H9 (cell line): Measurements from ENCODE around the gene TACC2. TPM values are rescaled to one million over a fixed set of nuclear protein-coding genes. Genes with fewer than 3 reads are reported as not detected.
"Not testable (repeated sequence)": the region's sequence is repeated elsewhere in the genome, so short reads cannot be mapped to it uniquely, and the experiment has no call there.

ENCODE experiments used
- DNase-seq: peaks from one replicate; pipeline ENCODE4 v3.0.0-alpha.2; 2017
- H2AFZ ChIP-seq: one replicate; pipeline ENCODE4 v1.6.1; 2013; ENCODE audit warnings: mild to moderate bottlenecking, low read length, control low read depth, moderate library complexity
- H2AK5ac ChIP-seq: 2 replicates; pipeline ENCODE4 v1.6.1; 2013; ENCODE audit warnings: low read length, control low read depth, mixed read lengths; ENCODE audit not compliant: insufficient read length
- H2BK120ac ChIP-seq: one replicate; pipeline ENCODE4 v1.6.1; 2013; ENCODE audit warnings: low read depth, mild to moderate bottlenecking, low read length, control low read depth, inconsistent platforms; ENCODE audit not compliant: poor library complexity, severe bottlenecking
- H2BK12ac ChIP-seq: 2 replicates; pipeline ENCODE4 v1.6.1; 2013; ENCODE audit warnings: low read length, control low read depth, mixed read lengths, low read depth; ENCODE audit not compliant: insufficient read length
- H2BK15ac ChIP-seq: 2 replicates; pipeline ENCODE4 v1.6.1; 2013; ENCODE audit warnings: low read depth, low read length, control low read depth
- H2BK20ac ChIP-seq: one replicate; pipeline ENCODE4 v1.6.1; 2013; ENCODE audit warnings: low read depth, mild to moderate bottlenecking, low read length, control low read depth, inconsistent platforms; ENCODE audit not compliant: poor library complexity, severe bottlenecking
- H2BK5ac ChIP-seq: 2 replicates; pipeline ENCODE4 v1.6.1; 2013; ENCODE audit warnings: low read length, control low read depth, mixed read lengths; ENCODE audit not compliant: insufficient read length
- H3K14ac ChIP-seq: 2 replicates; pipeline ENCODE4 v1.6.1; 2013; ENCODE audit warnings: low read length, control low read depth; ENCODE audit not compliant: insufficient read depth
- H3K18ac ChIP-seq: 2 replicates; pipeline ENCODE4 v1.6.1; 2013; ENCODE audit warnings: low read depth, mild to moderate bottlenecking, mixed read lengths, low read length, control low read depth; ENCODE audit not compliant: insufficient read length
- H3K23ac ChIP-seq: 2 replicates; pipeline ENCODE4 v1.6.1; 2013; ENCODE audit warnings: low read length, control low read depth, mixed read lengths, low read depth; ENCODE audit not compliant: insufficient read length
- H3K23me2 ChIP-seq: 2 replicates; pipeline ENCODE4 v1.6.1; 2013; ENCODE audit warnings: low read depth, mild to moderate bottlenecking, mixed read lengths, low read length, control low read depth; ENCODE audit not compliant: insufficient read length, poor library complexity, severe bottlenecking
- H3K27ac ChIP-seq: 2 replicates; pipeline ENCODE4 v1.5.1; 2013; ENCODE audit warnings: low read length, control low read depth, mixed read lengths, low read depth; ENCODE audit not compliant: insufficient read length
- H3K27me3 ChIP-seq: 2 replicates; pipeline ENCODE4 v1.6.1; 2013; ENCODE audit warnings: low read length, control low read depth, inconsistent platforms; ENCODE audit not compliant: insufficient read depth
- H3K4ac ChIP-seq: 2 replicates; pipeline ENCODE4 v1.6.1; 2013; ENCODE audit warnings: low read depth, mild to moderate bottlenecking, control low read depth, inconsistent platforms, low read length, moderate library complexity
- H3K4me1 ChIP-seq: 2 replicates; pipeline ENCODE4 v1.6.1; 2013; ENCODE audit warnings: low read length, control low read depth, inconsistent platforms; ENCODE audit not compliant: insufficient read depth
- H3K4me2 ChIP-seq: 2 replicates; pipeline ENCODE4 v1.6.1; 2013; ENCODE audit warnings: low read length, control low read depth, mixed read lengths; ENCODE audit not compliant: insufficient read length, insufficient read depth
- H3K56ac ChIP-seq: 2 replicates; pipeline ENCODE4 v1.6.1; 2013; ENCODE audit warnings: low read depth, mild to moderate bottlenecking, mixed read lengths, low read length, control low read depth; ENCODE audit not compliant: insufficient read length
- H3K79me1 ChIP-seq: 2 replicates; pipeline ENCODE4 v1.6.1; 2013; ENCODE audit warnings: low read depth, mild to moderate bottlenecking, moderate library complexity, low read length, control low read depth, inconsistent platforms; ENCODE audit not compliant: insufficient read depth, poor library complexity, severe bottlenecking
- H3K79me2 ChIP-seq: 2 replicates; pipeline ENCODE4 v1.6.1; 2013; ENCODE audit warnings: low read length, control low read depth, inconsistent platforms; ENCODE audit not compliant: insufficient read depth
- H3K9ac ChIP-seq: 2 replicates; pipeline ENCODE4 v1.6.1; 2013; ENCODE audit warnings: low read length, control low read depth, mixed read lengths; ENCODE audit not compliant: insufficient read length; ENCODE audit errors: extremely low read depth
- H3K9me3 ChIP-seq: one replicate; pipeline ENCODE4 v1.6.1; 2013; ENCODE audit warnings: low read depth, low read length, inconsistent platforms; ENCODE audit not compliant: control insufficient read depth
- H3T11ph ChIP-seq: one replicate; pipeline ENCODE4 v1.6.1; 2013; ENCODE audit warnings: mild to moderate bottlenecking, low read length, control low read depth, inconsistent platforms
- H4K20me1 ChIP-seq: one replicate; pipeline ENCODE4 v1.6.1; 2013; ENCODE audit not compliant: control insufficient read depth, insufficient read length, insufficient read depth
- H4K5ac ChIP-seq: 2 replicates; pipeline ENCODE4 v1.6.1; 2013; ENCODE audit warnings: low read depth, mild to moderate bottlenecking, mixed read lengths, low read length, control low read depth; ENCODE audit not compliant: insufficient read length
- H4K8ac ChIP-seq: replicated peaks from 2 replicates; pipeline ENCODE4 v1.6.1; 2013; ENCODE audit warnings: low read length, control low read depth, mixed read lengths, low read depth; ENCODE audit not compliant: insufficient read length
- H4K91ac ChIP-seq: 2 replicates; pipeline ENCODE4 v1.6.1; 2013; ENCODE audit warnings: low read depth, mild to moderate bottlenecking, moderate library complexity, mixed read lengths, low read length, control low read depth; ENCODE audit not compliant: insufficient read length
- H3K27ac Mint-ChIP-seq, 3 experiments: 2 replicates in 2 of 3; 3 replicates in 1 of 3; pipeline ENCODE4 v1.8.0; 2020 to 2021; ENCODE audit warnings: mixed read lengths in 3 of 3, mild to moderate bottlenecking in 1 of 3, moderate library complexity in 1 of 3
- H3K27me3 Mint-ChIP-seq: 2 replicates; pipeline ENCODE4 v1.8.0; 2021; ENCODE audit warnings: low read depth, mild to moderate bottlenecking, moderate library complexity, mixed read lengths
- H3K36me3 Mint-ChIP-seq, 3 experiments: 2 replicates in 2 of 3; 3 replicates in 1 of 3; pipeline ENCODE4 v1.8.0; 2020 to 2021; ENCODE audit warnings: low read depth in 3 of 3, mixed read lengths in 3 of 3; ENCODE audit not compliant: insufficient read depth in 1 of 3
- H3K4me1 Mint-ChIP-seq, 2 experiments: 2 replicates each; pipeline ENCODE4 v1.8.0; 2020; ENCODE audit warnings: mixed read lengths in 2 of 2
- H3K4me3 Mint-ChIP-seq, 2 experiments: 2 replicates in 1 of 2; 3 replicates in 1 of 2; pipeline ENCODE4 v1.8.0; 2020 to 2021; ENCODE audit warnings: mild to moderate bottlenecking in 2 of 2, mixed read lengths in 2 of 2, moderate library complexity in 1 of 2
- H3K9me3 Mint-ChIP-seq, 2 experiments: 2 replicates in 1 of 2; 3 replicates in 1 of 2; pipeline ENCODE4 v1.8.0; 2020; ENCODE audit warnings: mild to moderate bottlenecking in 2 of 2, mixed read lengths in 2 of 2, moderate library complexity in 1 of 2
- WGBS: extraction: QIAGEN DNeasy Blood & Tissue Kit; methylation state at CpG from one replicate; pipeline ENCODE4 v1.1.7; 2013; ENCODE audit warnings: missing lambda C conversion rate, low lambda C conversion rate, mixed read lengths; ENCODE audit not compliant: insufficient read length; ENCODE audit errors: extremely low coverage; 5-methylcytosine and 5-hydroxymethylcytosine counted together
- total RNA-seq: library from RNA; stranded (reverse); gene quantifications from 2 replicates; pipeline ENCODE4 v1.2.1, GENCODE V29; 2021
- TF ChIP-seq, protein P1 (sequence below): fragments of 200-600 bp; sonication (generic); conservative IDR thresholded peaks from 3 replicates; pipeline ENCODE4 v1.8.0; 2021; ENCODE audit warnings: antibody characterized with exemption, mild to moderate bottlenecking

The TACC2 gene
- total RNA-seq, 1 experiment from 2014 or later: 58.1 TPM

DNA sequence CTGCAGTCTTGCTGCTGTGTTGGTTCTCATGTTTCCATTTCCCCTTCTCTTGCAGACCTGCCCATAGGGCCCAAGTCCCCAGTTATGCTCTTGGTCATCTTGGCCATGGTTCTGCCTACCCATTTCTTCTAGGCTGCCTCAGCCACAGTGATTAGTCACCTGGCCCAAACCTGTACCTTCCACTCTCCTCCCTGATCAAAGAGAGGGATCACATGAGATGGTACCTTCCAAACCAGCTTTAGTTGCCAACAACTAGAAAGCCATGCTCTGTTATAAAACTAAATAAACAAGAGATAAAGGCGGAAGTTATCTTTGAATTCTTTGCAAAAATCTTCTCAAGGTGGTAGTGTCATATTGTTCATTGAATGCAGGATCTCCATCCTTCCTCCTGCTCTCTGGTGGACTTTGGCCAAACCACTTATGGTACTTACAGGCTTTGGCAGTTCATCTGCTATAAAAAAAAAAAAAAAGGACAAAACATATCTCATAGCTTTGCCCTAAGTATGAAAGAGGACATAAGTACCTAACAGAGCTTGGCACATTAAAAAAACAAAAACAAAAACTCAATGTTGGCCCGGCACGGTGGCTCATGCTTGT is 25.8 kb downstream of the TACC2 start:
- WGBS: no CpG with 5 or more reads among the region's 3 CpGs
- H3K56ac ChIP-seq: no peak overlapping the region

DNA sequence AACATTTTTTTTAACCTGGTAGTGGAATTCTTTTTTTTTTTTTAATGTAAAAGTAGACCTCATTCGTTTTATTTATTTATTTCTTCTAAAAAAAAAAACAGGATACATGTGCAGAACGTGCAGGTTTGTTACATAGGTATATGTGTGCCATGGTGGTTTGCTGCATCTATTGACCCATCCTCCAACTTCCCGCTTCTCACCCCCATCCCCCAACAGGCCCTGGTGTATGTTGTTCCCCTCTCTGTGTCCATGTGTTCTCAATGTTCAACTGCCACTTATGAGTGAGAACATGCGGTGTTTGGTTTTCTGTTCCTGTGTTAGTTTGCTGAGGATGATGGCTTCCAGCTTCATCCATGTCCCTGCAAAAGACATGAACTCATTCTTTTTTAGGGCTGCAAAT is 29.0 kb downstream of the TACC2 start:
- H2BK120ac ChIP-seq, DNase-seq, H3K23ac ChIP-seq, H3K9me3 ChIP-seq, H2AFZ ChIP-seq, H2BK5ac ChIP-seq, H3K27ac ChIP-seq, H3K27me3 ChIP-seq, H3K4me2 ChIP-seq, H3T11ph ChIP-seq, H3K9ac ChIP-seq, H4K91ac ChIP-seq, H3K79me2 ChIP-seq, H3K56ac ChIP-seq, H3K14ac ChIP-seq, H2BK12ac ChIP-seq, H3K9me3 Mint-ChIP-seq, H2BK20ac ChIP-seq, H3K4me3 Mint-ChIP-seq, H4K8ac ChIP-seq, H3K27me3 Mint-ChIP-seq, H3K18ac ChIP-seq, H3K79me1 ChIP-seq, H3K27ac Mint-ChIP-seq, H3K36me3 Mint-ChIP-seq, H2AK5ac ChIP-seq, H4K20me1 ChIP-seq, H3K23me2 ChIP-seq, H3K4me1 ChIP-seq, H4K5ac ChIP-seq, H2BK15ac ChIP-seq, H3K4ac ChIP-seq: not testable (repeated sequence)
- peaks cover 26 to 31% of the 10 kb centered on the region in 2 experiments for H3K4me1 Mint-ChIP-seq
- no CpG with 5 or more reads among the region's 4 CpGs for WGBS

More for the DNA sequence above, 25.8 kb downstream of the TACC2 start:
- H4K91ac ChIP-seq: no peak overlapping the region
- no peak overlapping the region for H2BK20ac ChIP-seq
- peak overlapping the region in 1 of 3 experiments; percentile 27; a peak in 1 of 7 replicates for H3K27ac Mint-ChIP-seq
- H3K4me1 Mint-ChIP-seq: peaks cover 20 to 22% of the 10 kb centered on the region in 2 experiments
- H3T11ph ChIP-seq: no peak overlapping the region
- H4K5ac ChIP-seq: no peak overlapping the region
- H4K20me1 ChIP-seq: no peaks in the 10 kb centered on the region
- TF ChIP-seq, protein P1, sequence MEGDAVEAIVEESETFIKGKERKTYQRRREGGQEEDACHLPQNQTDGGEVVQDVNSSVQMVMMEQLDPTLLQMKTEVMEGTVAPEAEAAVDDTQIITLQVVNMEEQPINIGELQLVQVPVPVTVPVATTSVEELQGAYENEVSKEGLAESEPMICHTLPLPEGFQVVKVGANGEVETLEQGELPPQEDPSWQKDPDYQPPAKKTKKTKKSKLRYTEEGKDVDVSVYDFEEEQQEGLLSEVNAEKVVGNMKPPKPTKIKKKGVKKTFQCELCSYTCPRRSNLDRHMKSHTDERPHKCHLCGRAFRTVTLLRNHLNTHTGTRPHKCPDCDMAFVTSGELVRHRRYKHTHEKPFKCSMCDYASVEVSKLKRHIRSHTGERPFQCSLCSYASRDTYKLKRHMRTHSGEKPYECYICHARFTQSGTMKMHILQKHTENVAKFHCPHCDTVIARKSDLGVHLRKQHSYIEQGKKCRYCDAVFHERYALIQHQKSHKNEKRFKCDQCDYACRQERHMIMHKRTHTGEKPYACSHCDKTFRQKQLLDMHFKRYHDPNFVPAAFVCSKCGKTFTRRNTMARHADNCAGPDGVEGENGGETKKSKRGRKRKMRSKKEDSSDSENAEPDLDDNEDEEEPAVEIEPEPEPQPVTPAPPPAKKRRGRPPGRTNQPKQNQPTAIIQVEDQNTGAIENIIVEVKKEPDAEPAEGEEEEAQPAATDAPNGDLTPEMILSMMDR: no peak
- no peak overlapping the region for H2AFZ ChIP-seq
- H3K4me3 Mint-ChIP-seq: no peak overlapping the region
- H3K27me3 ChIP-seq: no peaks in the 10 kb centered on the region
- no peaks in the 10 kb centered on the region for H3K4me1 ChIP-seq
- no peak overlapping the region for H2AK5ac ChIP-seq
- no peak overlapping the region for H2BK120ac ChIP-seq
- no peaks in the 10 kb centered on the region for H3K23me2 ChIP-seq
- H4K8ac ChIP-seq: no peak overlapping the region
- no peaks in the 10 kb centered on the region for H3K9me3 ChIP-seq
- no peaks in the 10 kb centered on the region for H3K79me2 ChIP-seq
- DNase-seq: no peak
- no peak overlapping the region for H3K4ac ChIP-seq
- H3K9me3 Mint-ChIP-seq: no peaks in the 10 kb centered on the region
- H2BK12ac ChIP-seq: no peak overlapping the region
- no peak overlapping the region for H3K23ac ChIP-seq
- H3K18ac ChIP-seq: no peak overlapping the region
- H2BK15ac ChIP-seq: no peak overlapping the region
- no peak overlapping the region for H3K14ac ChIP-seq
- H3K4me2 ChIP-seq: no peak overlapping the region
- no peaks in the 10 kb centered on the region; a peak in 1 of 7 replicates for H3K36me3 Mint-ChIP-seq
- H3K9ac ChIP-seq: no peak overlapping the region
- H3K27ac ChIP-seq: no peak overlapping the region
- no peaks in the 10 kb centered on the region; the same call in 1 of the 2 replicates for H3K27me3 Mint-ChIP-seq
- no peaks in the 10 kb centered on the region for H3K79me1 ChIP-seq
- H2BK5ac ChIP-seq: no peak overlapping the region
